Mucosa of rectum (tissue), 2 donors: ENCODE measurements around the gene CRHR1.

ENCODE experiments used
- H3K27ac ChIP-seq, 2 donors: one replicate each; pipeline ENCODE4 v1.7.0; 2013; ENCODE audit warnings: inconsistent platforms in 2 of 2, low read depth in 2 of 2, low read length in 2 of 2
- H3K27me3 ChIP-seq, 2 donors: one replicate each; pipeline ENCODE4 v1.7.0; 2013; ENCODE audit warnings: low read length in 2 of 2; ENCODE audit not compliant: control insufficient read depth in 2 of 2, insufficient read depth in 2 of 2
- H3K36me3 ChIP-seq, 2 donors: one replicate each; pipeline ENCODE4 v1.7.0; 2013; ENCODE audit warnings: low read length in 2 of 2; ENCODE audit not compliant: control insufficient read depth in 2 of 2, insufficient read depth in 2 of 2
- H3K4me1 ChIP-seq, 2 donors: one replicate each; pipeline ENCODE4 v1.7.0; 2013; ENCODE audit warnings: low read length in 2 of 2, mild to moderate bottlenecking in 1 of 2; ENCODE audit not compliant: control insufficient read depth in 2 of 2, insufficient read depth in 2 of 2
- H3K4me3 ChIP-seq, 2 donors: one replicate each; pipeline ENCODE4 v1.7.0; 2013; ENCODE audit warnings: low read length in 2 of 2
- H3K9ac ChIP-seq, 2 donors: one replicate each; pipeline ENCODE4 v1.7.0; 2013; ENCODE audit warnings: low read length in 2 of 2, low read depth in 1 of 2, mild to moderate bottlenecking in 1 of 2
- H3K9me3 ChIP-seq, 2 donors: one replicate each; pipeline ENCODE4 v1.7.0; 2013; ENCODE audit warnings: low read length in 2 of 2; ENCODE audit not compliant: control insufficient read depth in 2 of 2
- donor health status: healthy.
- donor health status: Normal muscosa, but diverticular disease.

The CRHR1 gene

GRCh38 chr17:45757431-45758218 is 26.5 kb upstream of the CRHR1 start:
- Histone ChIP-seq H3K9me3 (no peaks in the 10 kb centered on the region), H3K9ac (no peak overlapping the region), H3K4me3 (no peak overlapping the region), H3K4me1 (no peaks in the 10 kb centered on the region), H3K36me3 (no peaks in the 10 kb centered on the region), H3K27me3 (peaks cover 0 to 3% of the 10 kb centered on the region in 2 donors), H3K27ac (no peak overlapping the region)

- H3K27me3 ChIP-seq = peaks cover 0 to 3% of the 10 kb centered on the region in 2 donors
- H3K36me3 ChIP-seq = no peaks in the 10 kb centered on the region
These were observed 25.6 kb upstream of the CRHR1 start for GRCh38 chr17:45758544-45758943.

GRCh38 chr17:45759761-45760160 is 24.4 kb upstream of the CRHR1 start:
- Histone ChIP-seq H3K9ac (no peak overlapping the region), H3K9me3 (no peaks in the 10 kb centered on the region), H3K27ac (no peak overlapping the region), H3K4me1 (no peaks in the 10 kb centered on the region), H3K36me3 (no peaks in the 10 kb centered on the region), H3K27me3 (peaks cover 0 to 3% of the 10 kb centered on the region in 2 donors), H3K4me3 (no peak overlapping the region)

More at GRCh38 chr17:45758544-45758943, 25.6 kb upstream of the CRHR1 start:
- H3K4me1 ChIP-seq = no peaks in the 10 kb centered on the region
- H3K4me3 ChIP-seq = no peak overlapping the region
- no peak overlapping the region for H3K27ac ChIP-seq
- H3K9ac ChIP-seq = no peak overlapping the region
- H3K9me3 ChIP-seq = no peaks in the 10 kb centered on the region

- no peaks in the 10 kb centered on the region for H3K4me1 ChIP-seq
- H3K9me3 ChIP-seq = no peaks in the 10 kb centered on the region
- no peak overlapping the region for H3K27ac ChIP-seq
- no peaks in the 10 kb centered on the region for H3K27me3 ChIP-seq
- H3K9ac ChIP-seq = no peak overlapping the region
- H3K36me3 ChIP-seq = no peaks in the 10 kb centered on the region
- H3K4me3 ChIP-seq = no peak overlapping the region
These were observed 22.1 kb upstream of the CRHR1 start for GRCh38 chr17:45761957-45762565.

GRCh38 chr17:45763182-45763581 is 20.9 kb upstream of the CRHR1 start:
- Histone ChIP-seq H3K4me3 (no peak overlapping the region), H3K9me3 (no peaks in the 10 kb centered on the region), H3K27me3 (no peaks in the 10 kb centered on the region), H3K27ac (no peak overlapping the region), H3K36me3 (no peaks in the 10 kb centered on the region), H3K4me1 (no peaks in the 10 kb centered on the region), H3K9ac (no peak overlapping the region)

- H3K27ac ChIP-seq = no peak overlapping the region
- no peaks in the 10 kb centered on the region for H3K36me3 ChIP-seq
- H3K27me3 ChIP-seq = peaks cover 0 to 5% of the 10 kb centered on the region in 2 donors
- H3K9me3 ChIP-seq = no peaks in the 10 kb centered on the region
- H3K4me3 ChIP-seq = no peak overlapping the region
- H3K9ac ChIP-seq = no peak overlapping the region
- H3K4me1 ChIP-seq = no peaks in the 10 kb centered on the region
These were observed 19.6 kb upstream of the CRHR1 start for GRCh38 chr17:45764479-45764878.

- peaks cover 0 to 7% of the 10 kb centered on the region in 2 donors for H3K27me3 ChIP-seq
- no peak overlapping the region for H3K9ac ChIP-seq
- no peak overlapping the region for H3K4me3 ChIP-seq
- H3K27ac ChIP-seq = no peak overlapping the region
- no peaks in the 10 kb centered on the region for H3K4me1 ChIP-seq
- no peaks in the 10 kb centered on the region for H3K9me3 ChIP-seq
- no peaks in the 10 kb centered on the region for H3K36me3 ChIP-seq
These were observed 16.1 kb upstream of the CRHR1 start for GRCh38 chr17:45768000-45768399.

GRCh38 chr17:45770632-45771270 is 13.4 kb upstream of the CRHR1 start:
- H3K36me3 ChIP-seq = no peaks in the 10 kb centered on the region
- no peak overlapping the region for H3K27ac ChIP-seq
- H3K4me3 ChIP-seq = no peak overlapping the region
- H3K4me1 ChIP-seq = no peaks in the 10 kb centered on the region
- no peak overlapping the region for H3K9ac ChIP-seq
- peaks cover 3 to 12% of the 10 kb centered on the region in 2 donors for H3K27me3 ChIP-seq
- H3K9me3 ChIP-seq = no peaks in the 10 kb centered on the region

GRCh38 chr17:45771271-45771959 is 12.7 kb upstream of the CRHR1 start:
- H3K9me3 ChIP-seq = no peaks in the 10 kb centered on the region
- H3K4me3 ChIP-seq = no peak overlapping the region
- no peak overlapping the region for H3K9ac ChIP-seq
- no peak overlapping the region for H3K27ac ChIP-seq
- H3K36me3 ChIP-seq = no peaks in the 10 kb centered on the region
- H3K4me1 ChIP-seq = no peaks in the 10 kb centered on the region
- peaks cover 3 to 12% of the 10 kb centered on the region in 2 donors for H3K27me3 ChIP-seq

- peaks cover 3 to 6% of the 10 kb centered on the region in 2 donors for H3K27me3 ChIP-seq
- H3K4me1 ChIP-seq = no peaks in the 10 kb centered on the region
- H3K27ac ChIP-seq = no peak overlapping the region
- no peak overlapping the region for H3K9ac ChIP-seq
- no peak overlapping the region for H3K4me3 ChIP-seq
- H3K9me3 ChIP-seq = no peaks in the 10 kb centered on the region
- H3K36me3 ChIP-seq = no peaks in the 10 kb centered on the region
These were observed 9.0 kb upstream of the CRHR1 start for GRCh38 chr17:45775148-45775547.
